Transverse colon (tissue), 4 donors: ENCODE measurements around the gene TAF4.

Source experiments
- POLR2A ChIP-seq: fragments of 450-650 bp; IDR thresholded peaks from one replicate; pipeline ENCODE4 v1.6.1; 2016; ENCODE audit warnings: antibody characterized with exemption, mild to moderate bottlenecking, moderate library complexity
- POLR2AphosphoS5 ChIP-seq, 3 donors: sonication (generic); formaldehyde crosslinking; IDR thresholded peaks; one replicate each; pipeline ENCODE4 v1.6.1; 2016; ENCODE audit warnings: antibody characterized with exemption in 3 of 3
- TF ChIP-seq, protein P1 (sequence below), 5 experiments: fragments of 200-600 bp in 3 of 5; fragments of 450-650 bp in 2 of 5; sonication (generic) in 3 of 5; IDR thresholded peaks; 1 replicate in 2 of 5; 2 replicates in 3 of 5; pipeline ENCODE4 v1.5.1; 2016 to 2017; ENCODE audit warnings: antibody characterized with exemption in 5 of 5, inconsistent platforms in 3 of 5, mild to moderate bottlenecking in 2 of 5, moderate library complexity in 1 of 5

GRCh38 chr20:61951695-61952533 lies 113.8 kb downstream of the TAF4 start:
- TF ChIP-seq, protein P1, sequence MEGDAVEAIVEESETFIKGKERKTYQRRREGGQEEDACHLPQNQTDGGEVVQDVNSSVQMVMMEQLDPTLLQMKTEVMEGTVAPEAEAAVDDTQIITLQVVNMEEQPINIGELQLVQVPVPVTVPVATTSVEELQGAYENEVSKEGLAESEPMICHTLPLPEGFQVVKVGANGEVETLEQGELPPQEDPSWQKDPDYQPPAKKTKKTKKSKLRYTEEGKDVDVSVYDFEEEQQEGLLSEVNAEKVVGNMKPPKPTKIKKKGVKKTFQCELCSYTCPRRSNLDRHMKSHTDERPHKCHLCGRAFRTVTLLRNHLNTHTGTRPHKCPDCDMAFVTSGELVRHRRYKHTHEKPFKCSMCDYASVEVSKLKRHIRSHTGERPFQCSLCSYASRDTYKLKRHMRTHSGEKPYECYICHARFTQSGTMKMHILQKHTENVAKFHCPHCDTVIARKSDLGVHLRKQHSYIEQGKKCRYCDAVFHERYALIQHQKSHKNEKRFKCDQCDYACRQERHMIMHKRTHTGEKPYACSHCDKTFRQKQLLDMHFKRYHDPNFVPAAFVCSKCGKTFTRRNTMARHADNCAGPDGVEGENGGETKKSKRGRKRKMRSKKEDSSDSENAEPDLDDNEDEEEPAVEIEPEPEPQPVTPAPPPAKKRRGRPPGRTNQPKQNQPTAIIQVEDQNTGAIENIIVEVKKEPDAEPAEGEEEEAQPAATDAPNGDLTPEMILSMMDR (IDR thresholded peaks at IDR 0.05) = no peak
- no peak for TF ChIP-seq POLR2AphosphoS5 (IDR thresholded peaks at IDR 0.05)
- TF ChIP-seq POLR2A = no peak
